NCI-H1930 (cell line): ENCODE data around the gene SERPIND1.
"Not testable (repeated sequence)": the region's sequence is repeated elsewhere in the genome, so short reads cannot be mapped to it uniquely, and the experiment has no call there.

Experiments used
- DNase-seq, 2 experiments: peaks; one replicate each; lab custom pipeline; 2025; lab: John Stamatoyannopoulos, UW

The SERPIND1 gene, protein sequence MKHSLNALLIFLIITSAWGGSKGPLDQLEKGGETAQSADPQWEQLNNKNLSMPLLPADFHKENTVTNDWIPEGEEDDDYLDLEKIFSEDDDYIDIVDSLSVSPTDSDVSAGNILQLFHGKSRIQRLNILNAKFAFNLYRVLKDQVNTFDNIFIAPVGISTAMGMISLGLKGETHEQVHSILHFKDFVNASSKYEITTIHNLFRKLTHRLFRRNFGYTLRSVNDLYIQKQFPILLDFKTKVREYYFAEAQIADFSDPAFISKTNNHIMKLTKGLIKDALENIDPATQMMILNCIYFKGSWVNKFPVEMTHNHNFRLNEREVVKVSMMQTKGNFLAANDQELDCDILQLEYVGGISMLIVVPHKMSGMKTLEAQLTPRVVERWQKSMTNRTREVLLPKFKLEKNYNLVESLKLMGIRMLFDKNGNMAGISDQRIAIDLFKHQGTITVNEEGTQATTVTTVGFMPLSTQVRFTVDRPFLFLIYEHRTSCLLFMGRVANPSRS

DNA sequence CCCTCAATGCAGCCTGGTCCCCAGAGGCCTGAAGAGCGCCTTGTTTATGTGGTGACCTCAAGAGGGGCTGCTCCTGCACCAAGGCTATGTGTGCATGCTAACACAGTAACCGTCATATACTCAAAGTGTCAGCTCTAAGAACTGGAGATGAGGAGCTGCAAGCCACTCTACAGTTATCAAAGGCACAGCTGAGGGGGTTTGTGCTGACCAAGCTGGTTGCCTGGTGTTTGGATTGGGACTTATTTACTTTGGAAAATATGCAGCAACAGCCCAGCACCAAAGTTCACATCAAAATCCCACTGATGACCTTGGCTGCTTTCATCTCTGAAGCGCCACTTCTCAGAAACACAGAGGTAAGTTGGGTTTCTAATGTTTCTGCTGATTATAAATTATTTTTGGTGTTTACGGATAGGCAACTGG lies at the start of gene SERPIND1:
SERPIND1 (plus strand) TSS at position 321 of the 420 bp plus-strand sequence. CDS start 5,200 bp downstream, outside the sequence.
- no peak for DNase-seq

DNA sequence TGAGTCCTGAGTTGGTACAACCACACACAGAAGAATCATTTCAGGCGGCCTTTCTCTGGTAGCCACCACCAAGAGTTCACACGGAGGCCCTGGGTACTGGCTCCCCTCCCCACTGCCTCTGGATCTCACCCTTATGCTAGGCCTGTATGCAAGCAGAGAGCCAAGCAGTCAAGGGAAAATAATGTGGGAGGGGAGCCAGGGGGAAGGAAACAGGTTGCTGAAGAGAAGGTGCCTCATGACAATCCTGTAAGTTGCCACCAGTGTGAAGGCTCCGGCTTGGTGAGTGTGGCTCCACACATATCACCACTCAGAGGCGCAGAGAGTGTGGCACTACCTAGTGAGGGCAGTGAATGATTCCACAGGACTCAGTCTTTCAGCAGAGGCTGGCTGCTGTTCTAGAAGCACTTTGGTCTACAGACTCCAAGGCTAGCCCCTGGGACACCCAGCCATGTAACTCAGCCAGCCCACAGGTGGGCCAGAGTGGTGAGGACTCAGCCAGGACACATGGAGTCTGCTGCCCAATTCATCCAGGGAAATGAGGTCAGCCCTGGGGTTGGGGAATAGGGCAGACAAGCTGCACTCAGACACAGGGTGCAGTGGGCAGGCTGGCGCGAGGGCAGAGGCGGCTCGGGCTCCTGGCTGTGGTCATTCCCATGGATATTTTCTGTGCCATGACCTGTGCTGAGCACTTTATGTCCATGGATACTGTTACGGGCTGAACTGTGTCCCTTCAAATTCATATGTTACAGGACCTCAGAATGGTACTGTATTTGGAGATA lies 49.0 kb upstream of the SERPIND1 start:
- DNase-seq = no peak

DNA sequence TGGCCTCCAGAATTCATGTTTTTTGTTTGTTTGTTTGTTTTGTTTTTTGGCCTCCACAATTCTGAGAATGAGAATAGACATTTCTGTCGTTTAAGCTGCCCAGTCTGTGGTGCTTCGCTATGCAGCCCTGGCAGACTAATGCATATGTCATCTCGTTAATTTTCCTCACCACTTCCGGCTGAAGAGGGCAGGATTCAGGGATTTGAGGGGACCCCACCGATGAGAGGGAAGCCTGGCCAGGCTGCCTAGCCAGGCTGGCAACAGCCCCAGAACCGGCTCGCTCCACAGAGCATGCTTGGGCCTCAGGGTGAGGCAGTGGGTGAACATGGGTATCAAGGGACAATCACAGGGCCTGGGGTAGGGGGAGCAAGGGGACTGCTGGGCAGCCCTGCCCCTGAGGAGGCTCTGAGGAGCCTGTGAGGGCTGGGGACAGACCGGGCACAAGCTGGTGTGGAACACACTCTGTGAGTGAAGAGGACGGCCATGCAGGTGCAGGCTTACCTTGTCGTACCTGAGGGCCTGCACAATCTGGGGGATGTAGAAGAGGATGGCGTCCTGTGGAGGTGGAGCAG lies 47.8 kb upstream of the SERPIND1 start:
- no peak for DNase-seq

DNA sequence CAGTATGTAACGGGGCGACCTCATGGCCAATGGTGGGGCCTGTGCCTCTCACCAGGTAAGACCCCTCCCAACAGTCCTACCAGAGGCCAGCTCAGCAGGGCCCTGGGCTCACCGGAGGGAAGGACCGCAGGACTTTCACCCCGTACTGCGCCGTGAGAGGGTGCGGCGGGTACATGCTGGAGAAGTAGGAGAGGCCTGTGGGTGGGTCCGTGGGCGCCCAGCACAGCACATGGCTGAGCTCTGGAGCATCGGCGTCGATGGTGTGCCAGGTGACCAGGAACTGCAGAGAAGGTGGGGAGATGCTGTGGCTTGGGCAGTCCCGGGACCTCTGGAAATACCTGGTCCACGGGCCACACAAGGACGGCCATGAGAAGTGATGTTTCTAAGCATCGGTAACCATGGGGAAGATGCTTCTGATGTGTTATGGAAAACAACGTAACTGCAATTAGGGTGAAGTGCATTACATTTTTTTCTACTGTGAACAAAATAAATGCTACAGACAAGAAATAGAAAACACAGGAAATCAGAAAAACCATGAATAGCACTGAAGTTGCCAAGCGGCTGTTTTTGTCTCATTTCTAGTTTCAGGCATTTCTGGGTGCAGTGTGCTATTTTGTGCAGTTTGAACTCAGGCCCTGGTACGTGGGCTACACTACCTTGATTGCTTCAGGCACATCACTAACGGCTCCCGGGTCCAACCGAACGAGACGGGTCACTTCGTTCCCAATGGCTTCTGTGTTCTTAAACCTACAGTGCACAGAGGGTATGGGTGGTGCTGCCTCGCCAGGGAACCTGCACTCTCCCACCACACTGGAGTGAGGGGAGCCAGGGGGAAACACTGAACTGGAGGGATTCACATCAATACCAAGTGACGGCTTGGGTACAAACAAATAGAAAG lies 46.5 kb upstream of the SERPIND1 start:
- DNase-seq = no peak

- no peak for DNase-seq
These were observed 45.3 kb upstream of the SERPIND1 start for GRCh38 chr22:20728523-20729190.

GRCh38 chr22:20729194-20729593 lies 44.7 kb upstream of the SERPIND1 start:
- DNase-seq = no peak

- not testable (repeated sequence) for DNase-seq
These were observed 41.5 kb upstream of the SERPIND1 start for GRCh38 chr22:20732431-20732830.

DNA sequence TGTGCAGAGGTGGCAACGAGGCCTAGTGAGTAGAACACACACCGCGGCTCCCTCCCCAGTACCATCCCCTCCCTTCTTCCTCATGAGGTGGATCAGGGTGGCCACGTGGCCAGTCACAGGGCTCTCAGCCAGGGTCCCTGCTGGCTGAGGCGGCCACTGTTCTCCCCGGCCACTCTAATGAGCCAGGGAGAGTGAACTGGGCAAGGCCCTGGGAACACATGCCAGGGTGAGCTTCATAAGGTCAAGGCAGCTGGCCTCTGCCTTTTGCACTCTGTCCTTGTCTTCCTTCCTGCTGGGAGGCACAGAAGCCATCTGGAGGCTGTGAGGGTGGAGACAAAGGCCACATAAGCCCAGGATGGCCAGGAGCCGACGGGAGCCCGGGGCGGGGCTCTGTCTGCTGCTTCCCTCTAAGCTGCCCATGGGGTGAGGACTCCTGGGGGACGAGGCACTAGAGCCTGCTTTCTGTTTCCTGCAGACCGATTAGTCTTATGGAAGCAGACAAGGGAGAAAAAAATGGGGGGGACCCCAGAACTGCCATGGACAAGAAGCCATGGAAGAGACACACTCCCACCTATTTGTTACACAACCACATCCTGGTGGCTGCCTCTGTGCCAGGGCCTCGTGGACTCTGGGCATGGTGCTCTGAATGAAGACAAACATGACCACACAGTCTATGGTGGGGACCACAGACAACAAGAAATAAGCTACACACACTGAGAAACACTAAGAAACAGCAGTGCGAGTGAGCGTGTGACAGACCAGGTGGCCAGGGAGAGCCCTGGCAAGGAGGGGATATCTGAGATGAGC lies 38.4 kb upstream of the SERPIND1 start:
- DNase-seq = not testable (repeated sequence)

GRCh38 chr22:20736891-20737290 lies 37.0 kb upstream of the SERPIND1 start:
- DNase-seq = not testable (repeated sequence)

GRCh38 chr22:20738394-20739089 lies 35.4 kb upstream of the SERPIND1 start:
- DNase-seq = no peak

- DNase-seq = no peak
These were observed 33.5 kb upstream of the SERPIND1 start for GRCh38 chr22:20740222-20740951.

GRCh38 chr22:20741008-20741633 lies 32.8 kb upstream of the SERPIND1 start:
- DNase-seq = no peak

GRCh38 chr22:20741634-20742581 lies 32.0 kb upstream of the SERPIND1 start:
- DNase-seq = peak in 1 of 2 experiments; percentile 20

- DNase-seq = no peak
These were observed 31.1 kb upstream of the SERPIND1 start for GRCh38 chr22:20742764-20743163.

GRCh38 chr22:20744456-20744855 lies 29.5 kb upstream of the SERPIND1 start:
- no peak for DNase-seq

DNA sequence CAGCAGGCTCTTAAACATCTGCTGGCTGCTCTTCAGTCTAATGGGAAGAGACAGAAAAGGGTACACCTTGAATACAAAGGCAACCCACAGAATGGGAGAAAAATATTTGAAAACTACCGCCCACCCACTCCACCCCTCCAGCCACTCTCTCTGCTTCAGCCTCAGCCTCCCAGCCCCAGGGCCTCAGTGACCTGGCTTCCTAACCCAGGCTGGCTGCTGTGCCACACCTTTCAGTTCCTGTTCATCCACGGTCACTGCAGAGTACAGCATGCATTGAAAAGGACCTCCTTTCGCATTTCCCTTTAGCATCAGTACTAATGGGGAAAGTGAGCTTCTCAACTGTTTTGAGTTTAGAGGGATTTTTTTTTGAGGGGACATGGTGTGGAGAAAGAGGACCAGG lies 28.8 kb upstream of the SERPIND1 start:
- no peak for DNase-seq
